Ovary (tissue), 9 donors: ENCODE data around the gene AGR2. TPM values are rescaled to one million over a fixed set of nuclear protein-coding genes. Genes with fewer than 3 reads are reported as not detected.

Experiments
- DNase-seq, 5 donors: peaks; one replicate each; pipeline ENCODE4 v3.0.0-alpha.2; 2019 to 2020
- H3K27ac ChIP-seq, 2 donors: fragments of 200-600 bp; one replicate each; pipeline versions ENCODE4 v1.5.1 to v1.8.0; 2019 to 2022
- H3K27me3 ChIP-seq: fragments of 200-600 bp; one replicate; pipeline ENCODE4 v1.8.0; 2022
- H3K36me3 ChIP-seq: fragments of 200-600 bp; sonication (generic); one replicate; pipeline ENCODE4 v1.5.1; 2019
- H3K4me1 ChIP-seq: one replicate; pipeline ENCODE4 v1.8.1; 2013; ENCODE audit warnings: mild to moderate bottlenecking, moderate library complexity; ENCODE audit not compliant: insufficient read depth
- H3K4me3 ChIP-seq: fragments of 200-600 bp; sonication (generic); one replicate; pipeline ENCODE4 v1.5.1; 2017
- H3K9me3 ChIP-seq, 2 donors: fragments of 200-600 bp in 1 of 2; sonication (generic) in 1 of 2; one replicate each; pipeline versions ENCODE4 v1.5.1 to v1.8.1; 2013 to 2019; ENCODE audit warnings: mild to moderate bottlenecking in 1 of 2, moderate library complexity in 1 of 2
- EP300 ChIP-seq: sonication (generic); formaldehyde crosslinking; IDR thresholded peaks from one replicate; pipeline ENCODE4 v1.6.1; 2017; ENCODE audit warnings: antibody characterized with exemption
- POLR2A ChIP-seq: fragments of 450-650 bp; IDR thresholded peaks from one replicate; pipeline ENCODE4 v1.6.1; 2017; ENCODE audit warnings: antibody characterized with exemption, mild to moderate bottlenecking, moderate library complexity
- WGBS, 3 donors: extraction: QIAGEN DNeasy Blood & Tissue Kit in 1 of 3; methylation state at CpG; one replicate each; pipeline versions ENCODE4 v1.1.5 to v1.1.7; 2013 to 2017; 5-methylcytosine and 5-hydroxymethylcytosine counted together
- intact Hi-C, 4 donors: fragments of 100-400 bp; cut with DNase I; formaldehyde crosslinking; loops; one replicate each; pipeline versions ENCODE4 v1.11.0 to v1.15.1; 2022 to 2023
- polyA plus RNA-seq, 2 donors: library from polyadenylated mRNA; stranded (reverse); fragments of 200-250 nt in 1 of 2; fragments of 350-450 nt in 1 of 2; fragmentation: Illumina TruSeq in 1 of 2; extraction: RNeasy Lipid Tissue Mini Kit (QIAGEN cat#74804) in 1 of 2; gene quantifications; one replicate each; pipeline ENCODE4 v1.2.3, GENCODE V29; 2013 to 2014
- total RNA-seq, 7 donors: library from RNA; depleted of rRNA in 2 of 7; stranded (reverse); fragments of >200 nt in 2 of 7; fragmentation: NEBNext Ultra II Directional in 3 of 7; extraction: Animal tissue kit (Norgen Biotek cat#: 25700) in 3 of 7; gene quantifications; one replicate each; pipeline versions ENCODE4 v1.1.0 to v1.2.4, GENCODE V29; 2016 to 2023
- TF ChIP-seq, protein P1 (sequence below), 3 donors: fragments of 450-650 bp in 2 of 3; fragments of 200-600 bp in 1 of 3; IDR thresholded peaks; one replicate each; pipeline versions ENCODE4 v1.5.1 to v1.8.0; 2016 to 2022; ENCODE audit warnings: antibody characterized with exemption in 3 of 3, mild to moderate bottlenecking in 1 of 3
- donor health status: DM: no; HTN: no; CAD: no; lungs with moderate emphysema.
- donor health status: DM: no; HTN: no; CAD: no.
- donor health status: Bipolar disorder and iron deficiency.
- donor health status: DM: yes; HTN: yes; CAD: no.
- donor health status: DM: no; HTN: no; CAD: no.
- donor health status: DM: yes; HTN: yes; CAD: no.

The AGR2 gene
- total and polyA plus RNA-seq, 9 donors, result 0.07 to 64.3 (median 3.1) TPM; not detected in 3

GRCh38 chr7:16847381-16847860 lies 42.6 kb upstream of the AGR2 start:
- Histone ChIP-seq H3K27ac (no peak overlapping the region), H3K27me3 (no peaks in the 10 kb centered on the region), H3K4me1 (no peaks in the 10 kb centered on the region), H3K36me3 (no peaks in the 10 kb centered on the region), H3K4me3 (no peak overlapping the region), H3K9me3 (no peaks in the 10 kb centered on the region)
- DNase-seq, result no peak
- WGBS, 3 donors, result 73 to 77% (median 76%) methylated on average over 6 of the region's 6 CpGs
- TF ChIP-seq, protein P1, sequence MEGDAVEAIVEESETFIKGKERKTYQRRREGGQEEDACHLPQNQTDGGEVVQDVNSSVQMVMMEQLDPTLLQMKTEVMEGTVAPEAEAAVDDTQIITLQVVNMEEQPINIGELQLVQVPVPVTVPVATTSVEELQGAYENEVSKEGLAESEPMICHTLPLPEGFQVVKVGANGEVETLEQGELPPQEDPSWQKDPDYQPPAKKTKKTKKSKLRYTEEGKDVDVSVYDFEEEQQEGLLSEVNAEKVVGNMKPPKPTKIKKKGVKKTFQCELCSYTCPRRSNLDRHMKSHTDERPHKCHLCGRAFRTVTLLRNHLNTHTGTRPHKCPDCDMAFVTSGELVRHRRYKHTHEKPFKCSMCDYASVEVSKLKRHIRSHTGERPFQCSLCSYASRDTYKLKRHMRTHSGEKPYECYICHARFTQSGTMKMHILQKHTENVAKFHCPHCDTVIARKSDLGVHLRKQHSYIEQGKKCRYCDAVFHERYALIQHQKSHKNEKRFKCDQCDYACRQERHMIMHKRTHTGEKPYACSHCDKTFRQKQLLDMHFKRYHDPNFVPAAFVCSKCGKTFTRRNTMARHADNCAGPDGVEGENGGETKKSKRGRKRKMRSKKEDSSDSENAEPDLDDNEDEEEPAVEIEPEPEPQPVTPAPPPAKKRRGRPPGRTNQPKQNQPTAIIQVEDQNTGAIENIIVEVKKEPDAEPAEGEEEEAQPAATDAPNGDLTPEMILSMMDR (IDR thresholded peaks at IDR 0.05), result no peak
- TF ChIP-seq POLR2A, result no peak
- TF ChIP-seq EP300, result no peak
- intact Hi-C loops, result no loop called here

DNA sequence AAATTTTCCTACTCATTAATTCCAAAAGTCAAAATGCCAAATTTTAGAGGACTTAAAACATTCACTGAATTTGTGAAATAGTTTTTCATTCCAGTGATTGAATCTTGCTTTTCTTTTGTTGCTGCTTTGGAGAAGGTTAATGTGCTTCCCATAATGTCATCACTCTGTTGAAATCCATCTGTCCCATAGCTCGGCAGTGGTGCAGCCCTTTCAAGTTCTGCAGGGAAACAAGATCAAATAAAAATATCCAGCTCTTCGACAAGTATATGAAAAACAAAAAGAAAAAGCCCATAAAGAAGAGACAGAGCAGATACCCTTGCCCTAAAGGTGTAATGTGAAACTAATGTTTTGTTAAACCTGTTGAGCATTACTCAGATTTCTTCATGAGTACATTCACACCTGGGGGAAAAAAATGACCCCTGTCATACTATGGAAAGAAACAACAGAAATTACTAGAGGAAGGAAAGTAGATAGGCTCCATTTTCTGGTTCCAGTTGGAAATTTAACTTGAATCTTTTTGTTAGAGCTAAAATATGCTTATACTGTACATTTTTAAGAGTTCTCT lies 41.9 kb upstream of the AGR2 start:
- H3K4me1 ChIP-seq, result no peaks in the 10 kb centered on the region
- WGBS, 3 donors, result 13 to 27% (median 15%) methylated on average over 2 of the region's 2 CpGs
- no peaks in the 10 kb centered on the region for H3K36me3 ChIP-seq
- H3K27me3 ChIP-seq, result no peaks in the 10 kb centered on the region
- no peak overlapping the region for H3K27ac ChIP-seq
- TF ChIP-seq POLR2A, result no peak
- TF ChIP-seq EP300, result no peak
- TF ChIP-seq, protein P1 (IDR thresholded peaks at IDR 0.05), result no peak
- intact Hi-C loops, result no loop called here
- DNase-seq, result no peak
- H3K4me3 ChIP-seq, result no peak overlapping the region
- H3K9me3 ChIP-seq, result no peaks in the 10 kb centered on the region

- no peak for DNase-seq
- H3K27me3 ChIP-seq, result no peaks in the 10 kb centered on the region
- TF ChIP-seq POLR2A (no peak), EP300 (no peak)
- H3K4me1 ChIP-seq, result no peaks in the 10 kb centered on the region
- no peak overlapping the region for H3K4me3 ChIP-seq
- H3K27ac ChIP-seq, result no peak overlapping the region
- no peaks in the 10 kb centered on the region for H3K9me3 ChIP-seq
- H3K36me3 ChIP-seq, result no peaks in the 10 kb centered on the region
- intact Hi-C loops, result no loop called here
These were observed 40.9 kb upstream of the AGR2 start for GRCh38 chr7:16845746-16846145.

DNA sequence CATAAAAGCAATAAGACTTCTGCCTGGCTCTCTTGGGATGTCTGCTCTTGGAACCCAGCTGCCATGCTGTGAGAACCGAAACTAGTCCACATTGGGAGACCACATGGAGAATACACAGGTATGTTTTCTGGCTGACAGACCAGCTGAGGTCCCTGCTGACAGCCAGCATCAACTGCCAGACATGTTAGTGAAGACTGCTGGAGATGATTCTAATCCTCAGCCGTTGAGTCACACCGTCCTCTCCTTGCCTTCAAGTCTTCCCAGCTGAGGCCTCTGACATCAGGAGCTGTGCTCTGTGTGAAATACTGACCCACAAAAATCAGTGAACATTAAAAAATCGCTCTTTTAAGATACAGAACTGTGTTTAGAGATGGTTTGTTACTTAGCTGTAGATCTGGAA lies 36.9 kb upstream of the AGR2 start:
- Histone ChIP-seq H3K36me3 (no peaks in the 10 kb centered on the region), H3K9me3 (no peaks in the 10 kb centered on the region), H3K4me1 (no peaks in the 10 kb centered on the region), H3K27me3 (no peaks in the 10 kb centered on the region), H3K27ac (no peak overlapping the region), H3K4me3 (no peak overlapping the region)
- intact Hi-C loops, result no loop called here
- no peak for DNase-seq
- WGBS, 3 donors, result 89 to 93% (median 90%) methylated on average over 4 of the region's 4 CpGs
- no peak for TF ChIP-seq EP300
- no peak for TF ChIP-seq POLR2A
- TF ChIP-seq, protein P1 (IDR thresholded peaks at IDR 0.05), result no peak

- TF ChIP-seq POLR2A (no peak), EP300 (no peak)
- TF ChIP-seq, protein P1 (IDR thresholded peaks at IDR 0.05), result no peak
- intact Hi-C loops, result no loop called here
These were observed 35.3 kb upstream of the AGR2 start for GRCh38 chr7:16840094-16840493.

More at GRCh38 chr7:16840094-16840493, 35.3 kb upstream of the AGR2 start:
- WGBS, 3 donors, result 88 to 94% (median 91%) methylated on average over 6 of the region's 6 CpGs
- H3K27ac ChIP-seq, result no peak overlapping the region
- H3K9me3 ChIP-seq, result no peaks in the 10 kb centered on the region
- no peaks in the 10 kb centered on the region for H3K27me3 ChIP-seq
- H3K4me1 ChIP-seq, result no peaks in the 10 kb centered on the region
- no peak overlapping the region for H3K4me3 ChIP-seq
- no peaks in the 10 kb centered on the region for H3K36me3 ChIP-seq
- DNase-seq, result no peak
